ENCODE data around the gene CDH23. TPM values are rescaled to one million over a fixed set of nuclear protein-coding genes. Genes with fewer than 3 reads are reported as not detected.

Gene CDH23
- total RNA-seq, 1 experiment from 2014 or later = 0.40 TPM

GRCh38 chr10:71773221-71773971 lies 376.7 kb downstream of the CDH23 start, which contains the start of gene VSIR:
VSIR (minus strand) TSS chr10:71773520; CDS start chr10:71773439, 81 bp downstream.
- DNase-seq (ENCODE audit: low read depth) = peak; percentile 78

GRCh38 chr10:71774916-71775702 lies 378.4 kb downstream of the CDH23 start:
- DNase-seq (ENCODE audit: low read depth) = no peak

- DNase-seq (ENCODE audit: low read depth) = no peak
Measured at GRCh38 chr10:71776481-71776925, 379.8 kb downstream of the CDH23 start.

GRCh38 chr10:71777213-71777985 lies 380.7 kb downstream of the CDH23 start:
- DNase-seq (ENCODE audit: low read depth) = no peak

- no peak for DNase-seq (ENCODE audit: low read depth)
Measured at GRCh38 chr10:71778071-71778825, 381.5 kb downstream of the CDH23 start.

- no peak for DNase-seq (ENCODE audit: low read depth)
Measured at GRCh38 chr10:71779641-71780040, 382.9 kb downstream of the CDH23 start.

GRCh38 chr10:71780156-71780555 lies 383.4 kb downstream of the CDH23 start:
- no peak for DNase-seq (ENCODE audit: low read depth)

GRCh38 chr10:71780719-71781118 lies 384.0 kb downstream of the CDH23 start:
- no peak for DNase-seq (ENCODE audit: low read depth)

- DNase-seq (ENCODE audit: low read depth) = no peak
Measured at GRCh38 chr10:71782221-71782916, 385.6 kb downstream of the CDH23 start.

GRCh38 chr10:71782917-71783490 lies 386.3 kb downstream of the CDH23 start:
- no peak for DNase-seq (ENCODE audit: low read depth)

- DNase-seq (ENCODE audit: low read depth) = no peak
Measured at GRCh38 chr10:71783917-71784678, 387.4 kb downstream of the CDH23 start.

GRCh38 chr10:71784679-71785272 lies 388.1 kb downstream of the CDH23 start:
- no peak for DNase-seq (ENCODE audit: low read depth)

GRCh38 chr10:71788954-71789353 lies 392.2 kb downstream of the CDH23 start:
- DNase-seq (ENCODE audit: low read depth) = no peak

GRCh38 chr10:71789871-71790270 lies 393.2 kb downstream of the CDH23 start:
- no peak for DNase-seq (ENCODE audit: low read depth)

GRCh38 chr10:71790749-71791440 lies 394.2 kb downstream of the CDH23 start:
- no peak for DNase-seq (ENCODE audit: low read depth)

GRCh38 chr10:71795248-71795647 lies 398.5 kb downstream of the CDH23 start:
- peak; percentile 20 for DNase-seq (ENCODE audit: low read depth)

- DNase-seq (ENCODE audit: low read depth) = no peak
Measured at GRCh38 chr10:71796749-71797405, 400.2 kb downstream of the CDH23 start.
